HT1080 (cell line): ENCODE results near the gene MRPL16. TPM values are rescaled to one million over a fixed set of nuclear protein-coding genes. Genes with fewer than 3 reads are reported as not detected.
"Not testable (repeated sequence)": the region's sequence is repeated elsewhere in the genome, so short reads cannot be mapped to it uniquely, and the experiment has no call there.

Source experiments
- DNase-seq: peaks from one replicate; pipeline ENCODE4 v3.0.0-alpha.2; 2015; ENCODE audit warnings: low read depth
- polyA plus RNA-seq, 2 experiments: library from polyadenylated mRNA; depleted of rRNA; stranded (reverse); fragments of >200 nt; gene quantifications; 2 replicates each; pipeline ENCODE4 v1.2.3, GENCODE V29; 2015
- total RNA-seq: library from RNA; depleted of rRNA; stranded (reverse); fragments of >200 nt; shearing (Covaris generic); gene quantifications from 2 replicates; pipeline ENCODE4 v1.2.3, GENCODE V29; 2014; rRNA removed

The MRPL16 gene
- total RNA-seq, result 91.6 and 95.7 TPM in 2 replicates
- 67.3 and 69.3 TPM in 2 replicates for polyA plus RNA-seq (2015; cell fraction: cytosol; rRNA removed)
- 51.6 and 55.5 TPM in 2 replicates for polyA plus RNA-seq (2015; cell fraction: nucleus; rRNA removed)

GRCh38 chr11:59810189-59810910, at the start of gene MRPL16:
Gene MRPL16, minus strand, starts transcription at chr11:59810778. Its CDS starts 120 bp downstream, at chr11:59810658.
- peak; percentile 85 for DNase-seq

- no peak for DNase-seq
Measured at GRCh38 chr11:59859673-59860072, 49.1 kb upstream of the MRPL16 start.

GRCh38 chr11:59857439-59858434, 47.2 kb upstream of the MRPL16 start:
- peak; percentile 57 for DNase-seq

GRCh38 chr11:59854871-59855270, 44.3 kb upstream of the MRPL16 start:
- no peak for DNase-seq

- DNase-seq, result not testable (repeated sequence)
Measured at GRCh38 chr11:59851416-59851815, 40.8 kb upstream of the MRPL16 start.

- not testable (repeated sequence) for DNase-seq
Measured at GRCh38 chr11:59849551-59849950, 39.0 kb upstream of the MRPL16 start.

- DNase-seq, result no peak
Measured at GRCh38 chr11:59849129-59849528, 38.6 kb upstream of the MRPL16 start.

- not testable (repeated sequence) for DNase-seq
Measured at GRCh38 chr11:59848439-59848838, 37.9 kb upstream of the MRPL16 start.

- DNase-seq, result no peak
Measured at GRCh38 chr11:59847626-59848025, 37.0 kb upstream of the MRPL16 start.

- DNase-seq, result no peak
Measured at GRCh38 chr11:59846556-59846955, 36.0 kb upstream of the MRPL16 start.

GRCh38 chr11:59845399-59845798, 34.8 kb upstream of the MRPL16 start, which contains the start of gene CBLIF:
Gene CBLIF, minus strand, starts transcription at chr11:59845499. Its CDS starts 46 bp downstream, at chr11:59845453.
- DNase-seq, result no peak

- DNase-seq, result no peak
Measured at GRCh38 chr11:59842316-59842715, 31.7 kb upstream of the MRPL16 start.

- DNase-seq, result no peak
Measured at GRCh38 chr11:59841514-59841913, 30.9 kb upstream of the MRPL16 start.

- DNase-seq, result no peak
Measured at GRCh38 chr11:59839615-59840014, 29.0 kb upstream of the MRPL16 start.

- no peak for DNase-seq
Measured at GRCh38 chr11:59833602-59834001, 23.0 kb upstream of the MRPL16 start.

- no peak for DNase-seq
Measured at GRCh38 chr11:59829358-59829757, 18.8 kb upstream of the MRPL16 start.

GRCh38 chr11:59822989-59823566, 12.5 kb upstream of the MRPL16 start:
- peak; percentile 70 for DNase-seq

GRCh38 chr11:59818572-59818971, 8.0 kb upstream of the MRPL16 start:
- DNase-seq, result no peak

- DNase-seq, result not testable (repeated sequence)
Measured at GRCh38 chr11:59816434-59816833, 5.9 kb upstream of the MRPL16 start.

GRCh38 chr11:59815754-59816153, 5.2 kb upstream of the MRPL16 start:
- DNase-seq, result no peak

- no peak for DNase-seq
Measured at GRCh38 chr11:59814021-59814420, 3.4 kb upstream of the MRPL16 start.
